Endodermal cell (in vitro differentiated cells): ENCODE measurements around the gene SPTB. TPM values are rescaled to one million over a fixed set of nuclear protein-coding genes. Genes with fewer than 3 reads are reported as not detected.

ENCODE experiments used
- DNase-seq: peaks from one replicate; pipeline ENCODE4 v3.0.0-alpha.2; 2017
- H3K27ac ChIP-seq: 2 replicates; pipeline ENCODE4 v1.5.1; 2013; ENCODE audit warnings: mild to moderate bottlenecking, low read depth, low read length, moderate library complexity
- H3K27me3 ChIP-seq: 2 replicates; pipeline ENCODE4 v1.6.1; 2013; ENCODE audit warnings: mild to moderate bottlenecking, low read length, moderate library complexity; ENCODE audit not compliant: insufficient read depth, control insufficient read depth, poor library complexity, severe bottlenecking
- H3K36me3 ChIP-seq: 2 replicates; pipeline ENCODE4 v1.7.0; 2013; ENCODE audit warnings: mild to moderate bottlenecking, low read length, moderate library complexity; ENCODE audit not compliant: control insufficient read depth, insufficient read depth
- H3K4me1 ChIP-seq: one replicate; pipeline ENCODE4 v1.7.0; 2013; ENCODE audit warnings: low read length; ENCODE audit not compliant: control insufficient read depth, insufficient read depth
- H3K4me3 ChIP-seq: 2 replicates; pipeline ENCODE4 v1.5.1; 2013; ENCODE audit warnings: mild to moderate bottlenecking, low read length, moderate library complexity
- H3K9ac ChIP-seq: 2 replicates; pipeline ENCODE4 v1.6.1; 2013; ENCODE audit warnings: mild to moderate bottlenecking, low read length, moderate library complexity; ENCODE audit not compliant: poor library complexity, severe bottlenecking; ENCODE audit errors: extremely low read depth
- H3K9me3 ChIP-seq: 2 replicates; pipeline ENCODE4 v1.6.1; 2013; ENCODE audit warnings: mild to moderate bottlenecking, low read length, moderate library complexity; ENCODE audit not compliant: control insufficient read depth
- H3K27ac Mint-ChIP-seq: 2 replicates; pipeline ENCODE4 v1.8.0; 2020; ENCODE audit warnings: mixed read lengths
- H3K27me3 Mint-ChIP-seq: 2 replicates; pipeline ENCODE4 v1.8.0; 2021; ENCODE audit warnings: mild to moderate bottlenecking, mixed read lengths; ENCODE audit not compliant: insufficient read depth
- H3K36me3 Mint-ChIP-seq: 2 replicates; pipeline ENCODE4 v1.8.0; 2020; ENCODE audit warnings: low read depth, mixed read lengths
- H3K4me1 Mint-ChIP-seq: 2 replicates; pipeline ENCODE4 v1.8.0; 2020; ENCODE audit warnings: mixed read lengths
- H3K4me3 Mint-ChIP-seq: 2 replicates; pipeline ENCODE4 v1.8.0; 2020; ENCODE audit warnings: mild to moderate bottlenecking, moderate library complexity, mixed read lengths
- H3K9me3 Mint-ChIP-seq: 2 replicates; pipeline ENCODE4 v1.8.0; 2020; ENCODE audit warnings: mild to moderate bottlenecking, mixed read lengths
- CTCF ChIP-seq: fragments of 200-600 bp; sonication (generic); conservative IDR thresholded peaks from 2 replicates; pipeline ENCODE4 v1.5.0; 2021; ENCODE audit warnings: antibody characterized with exemption, mild to moderate bottlenecking
- WGBS, 2 experiments: methylation state at CpG; one replicate each; pipeline versions ENCODE4 v1.1.5 to v1.1.7; 2013; ENCODE audit warnings: missing lambda C conversion rate in 2 of 2, mixed read lengths in 1 of 2; ENCODE audit not compliant: insufficient coverage in 1 of 2, insufficient read length in 1 of 2; 5-methylcytosine and 5-hydroxymethylcytosine counted together
- total RNA-seq, 2 donors: library from RNA; stranded (reverse); fragmentation: NEBNext Ultra II Directional in 1 of 2; extraction: Animal tissue kit (Norgen Biotek cat#: 25700) in 1 of 2; gene quantifications; 2 replicates in 1 of 2; 3 replicates in 1 of 2; pipeline ENCODE4 v1.2.1, GENCODE V29; 2021

SPTB gene
- total RNA-seq, 2 donors from 2014 or later: 0.77 to 1.4 TPM

- H3K9ac ChIP-seq: no peak overlapping the region
- no peak overlapping the region for H3K27ac ChIP-seq
- H3K27ac Mint-ChIP-seq: peak overlapping the region; percentile 39
- H3K4me3 ChIP-seq: no peak overlapping the region
- H3K9me3 Mint-ChIP-seq: no peaks in the 10 kb centered on the region
- no peaks in the 10 kb centered on the region for H3K9me3 ChIP-seq
- 82% methylated on average over 1 of the region's 1 CpG; no CpG with 5 or more reads in 1 of the 2 experiments for WGBS, 2 experiments
- H3K4me1 ChIP-seq: peaks cover 19% of the 10 kb centered on the region
- peaks cover 35% of the 10 kb centered on the region for H3K36me3 Mint-ChIP-seq
- no peak for TF ChIP-seq CTCF
- H3K4me1 Mint-ChIP-seq: peaks cover 18% of the 10 kb centered on the region
- no peaks in the 10 kb centered on the region for H3K27me3 ChIP-seq
- peaks cover 29% of the 10 kb centered on the region for H3K36me3 ChIP-seq
- H3K27me3 Mint-ChIP-seq: no peaks in the 10 kb centered on the region
- H3K4me3 Mint-ChIP-seq: no peak overlapping the region
- DNase-seq: peak; percentile 20
These were observed 149.7 kb downstream of the SPTB start for GRCh38 chr14:64730061-64730440.

GRCh38 chr14:64729386-64730060, 150.2 kb downstream of the SPTB start:
- peaks cover 23% of the 10 kb centered on the region for H3K4me1 Mint-ChIP-seq
- Histone ChIP-seq H3K9me3 (no peaks in the 10 kb centered on the region), H3K27ac (no peak overlapping the region), H3K27me3 (no peaks in the 10 kb centered on the region), H3K9ac (no peak overlapping the region), H3K4me1 (peaks cover 20% of the 10 kb centered on the region), H3K4me3 (no peak overlapping the region), H3K36me3 (peaks cover 29% of the 10 kb centered on the region)
- no peak overlapping the region for H3K27ac Mint-ChIP-seq
- H3K27me3 Mint-ChIP-seq: no peaks in the 10 kb centered on the region
- no peak overlapping the region for H3K4me3 Mint-ChIP-seq
- no peak for TF ChIP-seq CTCF
- WGBS, 2 experiments: 89 to 92% methylated on average over 4 to 5 of the region's 5 CpGs
- peak; percentile 30 for DNase-seq
- no peaks in the 10 kb centered on the region for H3K9me3 Mint-ChIP-seq
- peaks cover 35% of the 10 kb centered on the region for H3K36me3 Mint-ChIP-seq

- H3K27ac Mint-ChIP-seq: no peak overlapping the region
These were observed 150.9 kb downstream of the SPTB start for GRCh38 chr14:64728856-64729255.

More at GRCh38 chr14:64728856-64729255, 150.9 kb downstream of the SPTB start:
- Mint-ChIP-seq H3K4me3 (no peak overlapping the region), H3K9me3 (no peaks in the 10 kb centered on the region), H3K36me3 (peaks cover 35% of the 10 kb centered on the region), H3K4me1 (peaks cover 30% of the 10 kb centered on the region), H3K27me3 (no peaks in the 10 kb centered on the region)
- WGBS, 2 experiments: 94 to 100% methylated on average over 1 to 10 of the region's 10 CpGs
- H3K9ac ChIP-seq: no peak overlapping the region
- TF ChIP-seq CTCF: no peak
- H3K27ac ChIP-seq: no peak overlapping the region
- peaks cover 26% of the 10 kb centered on the region for H3K36me3 ChIP-seq
- no peak for DNase-seq
- no peak overlapping the region for H3K4me3 ChIP-seq
- no peaks in the 10 kb centered on the region for H3K27me3 ChIP-seq
- no peaks in the 10 kb centered on the region for H3K9me3 ChIP-seq
- peaks cover 26% of the 10 kb centered on the region for H3K4me1 ChIP-seq
